T-helper 1 cell treated with Interleukin-12 subunit alpha and Interleukin-12 subunit beta and Interleukin-4 antibody, amounts not matched to agents 30 μg/mL and 1 μg/mL, for 36 hours (primary cell): Measurements from ENCODE around the gene NPR3.

ENCODE experiments used
- H3K27ac Mint-ChIP-seq: one replicate; pipeline ENCODE4 v1.8.0; 2021; ENCODE audit warnings: mild to moderate bottlenecking, mixed read lengths
- H3K27me3 Mint-ChIP-seq: one replicate; pipeline ENCODE4 v1.8.0; 2021; ENCODE audit warnings: low read depth, mixed read lengths
- H3K36me3 Mint-ChIP-seq: one replicate; pipeline ENCODE4 v1.8.0; 2021; ENCODE audit warnings: low read depth, mixed read lengths
- H3K4me1 Mint-ChIP-seq: one replicate; pipeline ENCODE4 v1.8.0; 2021; ENCODE audit warnings: low read depth, mixed read lengths
- H3K4me3 Mint-ChIP-seq: one replicate; pipeline ENCODE4 v1.8.0; 2021; ENCODE audit warnings: mild to moderate bottlenecking, moderate library complexity, mixed read lengths
- H3K9me3 Mint-ChIP-seq: one replicate; pipeline ENCODE4 v1.8.0; 2021; ENCODE audit warnings: mixed read lengths

Gene NPR3

DNA sequence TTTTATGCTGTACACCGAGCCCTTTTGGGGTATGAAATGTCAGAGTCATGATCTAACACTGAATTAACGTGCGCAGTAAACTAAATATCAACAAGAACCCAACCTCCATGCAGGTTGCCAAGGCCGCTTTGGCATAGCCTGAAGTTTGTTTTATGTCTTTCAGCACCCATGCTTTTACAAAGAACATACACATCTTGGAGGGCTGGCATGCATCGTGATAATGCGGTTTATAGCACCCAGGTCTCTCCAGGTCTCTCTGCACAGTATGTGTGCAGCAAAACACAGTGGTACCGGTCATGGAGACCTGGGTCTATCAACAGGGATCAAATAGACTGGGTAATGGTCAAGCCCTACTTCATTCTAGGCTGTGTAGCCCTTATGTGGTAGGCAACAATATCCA lies 11.8 kb downstream of the NPR3 start:
- no peaks in the 10 kb centered on the region for H3K9me3 Mint-ChIP-seq
- H3K4me1 Mint-ChIP-seq: no peaks in the 10 kb centered on the region
- H3K36me3 Mint-ChIP-seq: no peaks in the 10 kb centered on the region
- H3K4me3 Mint-ChIP-seq: no peak overlapping the region
- H3K27me3 Mint-ChIP-seq: peaks cover 19% of the 10 kb centered on the region
- H3K27ac Mint-ChIP-seq: no peak overlapping the region

DNA sequence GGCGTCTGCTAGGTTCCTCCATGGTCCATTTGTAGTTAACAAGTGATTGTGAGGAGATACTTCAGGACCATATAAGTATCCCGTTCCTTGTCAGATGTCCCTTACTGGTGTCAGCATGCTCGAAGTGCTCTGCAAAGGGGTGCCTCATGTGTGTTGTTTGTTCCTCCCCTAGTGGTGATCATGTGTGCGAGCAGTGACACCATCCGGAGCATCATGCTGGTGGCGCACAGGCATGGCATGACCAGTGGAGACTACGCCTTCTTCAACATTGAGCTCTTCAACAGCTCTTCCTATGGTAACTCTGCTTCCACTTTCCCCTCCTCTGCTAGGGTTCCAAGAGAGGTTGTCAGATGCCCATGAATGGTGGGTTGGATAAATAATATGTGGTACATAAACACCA lies 13.4 kb downstream of the NPR3 start:
- Mint-ChIP-seq H3K36me3 (no peaks in the 10 kb centered on the region), H3K4me1 (no peaks in the 10 kb centered on the region), H3K9me3 (no peaks in the 10 kb centered on the region), H3K27me3 (peaks cover 15% of the 10 kb centered on the region), H3K27ac (no peak overlapping the region), H3K4me3 (no peak overlapping the region)

DNA sequence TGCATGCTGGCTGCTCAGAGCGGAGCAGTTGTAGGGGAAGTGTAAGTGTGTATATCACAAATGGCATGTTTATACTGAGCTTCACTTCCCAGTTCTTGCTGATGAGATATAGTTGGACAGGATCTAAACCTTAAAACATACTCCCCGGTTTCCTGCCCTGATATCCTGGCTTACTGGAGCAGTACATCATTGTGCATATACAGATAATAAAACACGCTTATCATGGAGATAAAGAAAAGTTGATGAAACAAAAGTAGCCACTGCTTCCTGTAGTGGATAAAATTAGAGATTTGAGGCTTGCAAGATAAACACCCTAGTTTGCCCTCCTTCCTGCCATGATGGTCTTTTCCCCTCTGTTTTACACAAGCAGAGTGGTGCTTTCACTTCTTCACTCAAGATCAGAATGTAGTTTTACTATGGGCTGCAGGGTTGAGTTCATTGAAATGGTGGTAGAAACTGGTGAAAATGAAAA lies 15.0 kb downstream of the NPR3 start:
- Mint-ChIP-seq H3K4me1 (no peaks in the 10 kb centered on the region), H3K4me3 (no peak overlapping the region), H3K9me3 (no peaks in the 10 kb centered on the region), H3K27ac (no peak overlapping the region), H3K36me3 (no peaks in the 10 kb centered on the region), H3K27me3 (peaks cover 12% of the 10 kb centered on the region)

DNA sequence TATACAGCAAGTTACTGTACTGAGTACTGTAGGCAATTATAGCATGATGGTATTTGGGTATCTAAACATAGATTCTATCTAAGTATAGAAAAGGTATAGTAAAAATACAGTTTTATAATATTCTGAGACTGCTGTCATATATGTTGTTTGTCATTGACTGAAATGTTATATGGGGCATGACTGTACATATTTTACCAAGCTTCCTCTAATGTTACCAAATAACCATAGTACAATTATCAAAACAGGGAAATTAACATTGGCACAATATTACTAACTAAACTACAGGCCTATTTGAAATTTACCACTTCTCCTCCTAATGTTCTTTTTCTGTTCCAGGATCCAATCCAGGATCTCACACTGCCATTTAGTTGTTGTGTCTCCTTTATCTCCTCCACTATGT lies 18.5 kb downstream of the NPR3 start:
- H3K27ac Mint-ChIP-seq: no peak overlapping the region
- H3K4me3 Mint-ChIP-seq: no peak overlapping the region
- H3K36me3 Mint-ChIP-seq: no peaks in the 10 kb centered on the region
- peaks cover 9% of the 10 kb centered on the region for H3K27me3 Mint-ChIP-seq
- H3K9me3 Mint-ChIP-seq: no peaks in the 10 kb centered on the region
- H3K4me1 Mint-ChIP-seq: no peaks in the 10 kb centered on the region

DNA sequence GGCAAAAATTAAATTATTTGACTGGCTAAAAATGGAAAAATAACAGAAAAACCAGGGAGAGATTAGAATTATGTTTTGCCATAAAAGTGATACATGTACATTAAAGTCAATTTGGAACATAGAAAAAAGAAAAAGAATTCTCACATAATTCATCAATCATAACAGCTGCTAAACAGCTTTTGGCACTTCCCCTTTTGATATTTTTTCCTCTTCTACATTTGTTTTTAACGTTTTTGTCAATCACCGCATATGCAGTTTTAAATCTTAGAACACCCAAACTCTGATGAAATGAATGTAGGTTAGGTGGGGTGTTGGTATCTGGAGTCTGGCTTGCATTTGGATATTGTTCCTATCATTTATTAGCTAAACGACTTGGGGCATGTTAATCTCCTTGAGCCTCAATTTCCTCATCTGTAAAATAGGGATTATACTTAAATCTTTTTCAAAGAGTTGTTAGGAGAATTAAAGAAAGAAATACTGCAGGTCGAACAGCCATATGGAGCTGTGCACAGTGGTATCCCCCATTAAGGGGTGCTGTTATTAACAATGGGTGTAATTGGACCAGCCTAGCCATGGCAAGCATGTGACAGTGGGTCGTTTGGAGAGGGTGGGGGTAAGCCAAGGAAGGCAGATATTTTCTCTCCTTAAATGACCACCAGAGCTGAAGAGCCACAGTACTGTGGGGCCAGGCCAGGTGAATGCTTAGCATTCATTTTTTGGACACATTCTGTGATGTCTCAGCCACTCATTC lies 22.6 kb downstream of the NPR3 start:
- Mint-ChIP-seq H3K4me3 (no peak overlapping the region), H3K27me3 (no peaks in the 10 kb centered on the region), H3K9me3 (no peaks in the 10 kb centered on the region), H3K27ac (no peak overlapping the region), H3K36me3 (no peaks in the 10 kb centered on the region), H3K4me1 (no peaks in the 10 kb centered on the region)

DNA sequence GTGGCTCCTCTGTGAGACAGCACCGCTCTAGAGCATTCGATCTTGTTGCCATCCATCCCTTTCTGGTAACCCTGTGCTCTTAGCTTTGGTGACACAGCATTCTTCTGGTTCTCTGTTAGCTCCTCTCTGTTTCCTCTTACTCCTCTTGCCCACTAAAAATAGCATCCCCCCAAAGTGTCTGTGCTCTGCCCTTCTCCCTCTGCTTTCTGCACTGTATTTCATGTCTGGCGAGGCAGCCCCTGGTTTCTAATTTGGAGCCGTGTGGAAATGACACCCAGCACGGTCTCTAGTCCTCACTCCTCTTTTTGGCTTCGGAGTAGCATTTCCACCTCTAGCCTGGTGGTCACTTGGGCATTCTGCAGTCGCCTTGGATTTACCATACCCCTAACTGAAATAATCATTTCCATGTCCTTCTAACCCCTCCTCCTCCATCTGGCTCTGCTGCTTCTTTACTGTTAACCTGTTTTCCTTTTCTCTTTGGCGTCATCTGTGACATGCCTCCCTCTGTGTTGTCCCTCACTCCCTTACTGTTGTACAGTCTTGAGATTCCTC lies 23.8 kb downstream of the NPR3 start:
- H3K27me3 Mint-ChIP-seq: no peaks in the 10 kb centered on the region
- H3K36me3 Mint-ChIP-seq: no peaks in the 10 kb centered on the region
- H3K9me3 Mint-ChIP-seq: no peaks in the 10 kb centered on the region
- H3K4me3 Mint-ChIP-seq: no peak overlapping the region
- no peaks in the 10 kb centered on the region for H3K4me1 Mint-ChIP-seq
- no peak overlapping the region for H3K27ac Mint-ChIP-seq

DNA sequence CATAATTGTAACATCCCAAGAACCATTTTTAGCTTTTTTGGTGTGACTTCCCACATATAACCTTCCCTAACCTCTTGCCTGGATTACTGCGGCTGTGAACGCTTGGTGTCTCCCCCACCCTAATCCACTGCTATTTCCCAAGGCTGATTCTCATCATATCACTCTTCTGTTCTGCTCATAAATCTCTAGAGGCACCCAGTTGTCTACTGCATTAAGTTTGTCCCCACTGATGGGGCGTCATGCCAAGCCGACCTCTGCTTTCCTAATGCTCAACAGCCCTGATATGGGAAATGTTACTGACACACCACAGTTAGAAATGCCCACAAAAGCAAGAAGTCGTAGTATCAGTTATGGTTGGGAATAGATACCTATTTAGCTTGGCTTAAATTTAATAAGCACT lies 24.4 kb downstream of the NPR3 start:
- Mint-ChIP-seq H3K4me3 (no peak overlapping the region), H3K36me3 (no peaks in the 10 kb centered on the region), H3K9me3 (no peaks in the 10 kb centered on the region), H3K27me3 (no peaks in the 10 kb centered on the region), H3K4me1 (no peaks in the 10 kb centered on the region), H3K27ac (no peak overlapping the region)

DNA sequence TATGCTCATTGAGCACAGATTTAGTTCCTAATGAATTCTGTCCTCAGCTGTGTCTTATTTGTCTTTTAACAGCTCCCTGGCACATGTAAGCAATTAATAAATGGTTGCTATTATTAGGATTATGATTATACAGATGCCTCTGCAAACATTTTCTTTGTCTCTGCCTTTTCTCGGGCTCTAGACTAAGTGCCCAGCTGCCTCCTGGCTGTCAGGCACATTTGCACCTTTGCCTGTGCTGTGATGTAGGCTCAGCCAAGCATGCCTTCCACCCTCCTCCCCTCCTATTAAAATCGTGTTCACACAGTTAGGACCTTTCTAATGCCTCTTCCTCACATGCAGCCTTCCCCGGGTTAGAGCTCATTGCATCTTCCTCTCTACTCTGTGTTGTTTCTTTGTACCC lies 25.7 kb downstream of the NPR3 start:
- no peak overlapping the region for H3K27ac Mint-ChIP-seq
- H3K4me1 Mint-ChIP-seq: no peaks in the 10 kb centered on the region
- no peaks in the 10 kb centered on the region for H3K36me3 Mint-ChIP-seq
- H3K27me3 Mint-ChIP-seq: no peaks in the 10 kb centered on the region
- H3K9me3 Mint-ChIP-seq: no peaks in the 10 kb centered on the region
- H3K4me3 Mint-ChIP-seq: no peak overlapping the region

DNA sequence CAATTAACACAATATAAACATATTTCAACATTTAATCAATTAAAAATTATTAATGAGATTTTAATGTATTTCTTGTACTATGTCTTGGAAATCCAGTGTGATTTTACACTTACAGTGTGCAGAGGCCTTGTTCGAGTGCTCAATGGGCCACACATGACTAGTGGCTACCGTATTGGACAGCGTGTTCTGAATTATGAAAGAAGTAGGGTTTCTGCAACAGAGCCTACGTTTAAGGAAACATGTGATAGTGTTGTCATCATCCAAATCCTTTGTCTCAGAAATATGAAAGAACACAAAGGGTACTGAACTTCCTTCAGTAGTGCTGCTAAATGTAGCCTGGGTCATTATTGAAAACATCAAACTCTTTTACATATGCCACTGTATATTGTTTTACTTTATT lies 29.5 kb downstream of the NPR3 start:
- no peaks in the 10 kb centered on the region for H3K36me3 Mint-ChIP-seq
- H3K4me3 Mint-ChIP-seq: no peak overlapping the region
- H3K4me1 Mint-ChIP-seq: no peaks in the 10 kb centered on the region
- no peaks in the 10 kb centered on the region for H3K27me3 Mint-ChIP-seq
- H3K9me3 Mint-ChIP-seq: no peaks in the 10 kb centered on the region
- no peak overlapping the region for H3K27ac Mint-ChIP-seq

DNA sequence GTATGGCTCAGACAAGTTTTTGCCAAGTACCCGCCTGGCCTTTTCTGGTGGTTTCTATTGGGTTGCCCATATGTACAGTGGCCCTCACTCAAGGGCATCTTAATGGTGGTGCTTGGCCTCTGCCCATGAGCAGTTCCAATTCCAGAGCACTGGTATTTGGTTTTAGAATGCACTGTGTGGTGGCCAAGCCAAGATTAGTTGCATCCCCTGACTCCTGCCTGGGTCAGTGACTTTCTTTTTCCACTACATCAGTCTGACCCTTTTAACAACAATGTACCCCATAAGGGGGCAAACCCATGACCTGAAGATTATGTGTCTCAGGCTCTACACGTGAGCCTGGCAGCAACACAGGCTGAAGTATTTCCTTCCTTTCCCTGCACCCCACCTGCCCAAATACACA lies 34.2 kb downstream of the NPR3 start:
- Mint-ChIP-seq H3K4me1 (no peaks in the 10 kb centered on the region), H3K4me3 (no peak overlapping the region), H3K9me3 (no peaks in the 10 kb centered on the region), H3K27ac (no peak overlapping the region), H3K36me3 (no peaks in the 10 kb centered on the region), H3K27me3 (no peaks in the 10 kb centered on the region)

DNA sequence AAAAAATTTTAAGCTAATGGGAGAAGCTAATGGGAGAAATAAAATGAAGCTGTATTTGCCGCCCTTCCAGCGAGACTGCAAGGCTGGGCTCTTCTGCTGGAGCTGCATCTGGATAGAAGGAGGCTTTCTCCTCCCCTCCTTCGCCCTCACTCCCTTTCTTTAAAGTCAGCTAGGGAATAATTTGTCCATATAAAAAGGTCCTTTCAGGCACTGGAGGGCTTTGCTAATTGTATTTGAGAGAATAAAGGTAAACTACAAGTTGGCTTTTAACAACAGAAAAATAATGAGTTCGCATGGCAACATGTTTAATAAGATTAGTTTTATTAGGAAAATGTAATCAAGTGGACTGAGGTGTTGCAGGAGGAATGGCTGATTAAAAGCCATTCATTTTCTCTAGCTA lies 41.3 kb downstream of the NPR3 start:
- Mint-ChIP-seq H3K4me3 (no peak overlapping the region), H3K4me1 (no peaks in the 10 kb centered on the region), H3K36me3 (no peaks in the 10 kb centered on the region), H3K27me3 (no peaks in the 10 kb centered on the region), H3K9me3 (no peaks in the 10 kb centered on the region), H3K27ac (no peak overlapping the region)

DNA sequence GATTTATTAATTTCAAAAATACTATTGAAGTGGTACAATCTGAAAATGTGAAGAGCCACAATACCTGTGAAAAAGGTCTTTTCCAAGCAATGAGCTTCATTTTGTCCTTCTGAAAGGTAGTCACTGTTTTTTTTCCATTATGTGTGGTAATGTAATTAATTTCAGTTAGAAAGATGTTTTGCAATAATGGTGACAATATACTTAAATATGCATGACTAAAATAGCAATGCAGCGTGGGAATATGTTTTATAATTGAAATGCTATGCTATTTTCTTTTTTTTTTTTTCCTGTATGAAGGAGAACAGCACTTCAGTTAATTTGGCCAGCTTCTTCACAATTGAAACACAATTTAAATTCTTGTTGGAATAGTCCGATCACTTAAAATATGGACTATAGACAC lies 41.9 kb downstream of the NPR3 start:
- H3K4me3 Mint-ChIP-seq: no peak overlapping the region
- no peaks in the 10 kb centered on the region for H3K36me3 Mint-ChIP-seq
- H3K27me3 Mint-ChIP-seq: no peaks in the 10 kb centered on the region
- H3K4me1 Mint-ChIP-seq: no peaks in the 10 kb centered on the region
- H3K27ac Mint-ChIP-seq: no peak overlapping the region
- no peaks in the 10 kb centered on the region for H3K9me3 Mint-ChIP-seq

DNA sequence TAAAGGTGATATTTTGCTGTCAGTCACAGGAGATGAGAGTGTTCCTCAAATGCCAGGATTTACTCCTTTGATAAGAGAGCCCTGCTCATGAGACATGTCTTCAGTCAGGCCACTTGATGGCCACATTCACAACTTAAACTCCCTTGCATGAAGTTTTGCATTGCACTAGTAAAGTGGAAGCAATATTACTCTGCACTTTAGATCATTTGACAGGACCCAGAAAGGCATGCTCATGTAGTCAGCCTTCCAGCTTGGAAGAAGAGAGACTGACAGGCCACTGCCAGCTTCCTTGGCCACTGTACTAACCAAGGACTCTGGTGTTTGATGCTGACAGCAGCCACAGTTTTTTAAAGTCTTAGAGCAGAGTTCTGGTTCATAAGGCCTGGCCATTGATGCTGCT lies 42.6 kb downstream of the NPR3 start:
- no peaks in the 10 kb centered on the region for H3K36me3 Mint-ChIP-seq
- H3K27me3 Mint-ChIP-seq: no peaks in the 10 kb centered on the region
- no peak overlapping the region for H3K4me3 Mint-ChIP-seq
- H3K27ac Mint-ChIP-seq: no peak overlapping the region
- no peaks in the 10 kb centered on the region for H3K9me3 Mint-ChIP-seq
- H3K4me1 Mint-ChIP-seq: no peaks in the 10 kb centered on the region

DNA sequence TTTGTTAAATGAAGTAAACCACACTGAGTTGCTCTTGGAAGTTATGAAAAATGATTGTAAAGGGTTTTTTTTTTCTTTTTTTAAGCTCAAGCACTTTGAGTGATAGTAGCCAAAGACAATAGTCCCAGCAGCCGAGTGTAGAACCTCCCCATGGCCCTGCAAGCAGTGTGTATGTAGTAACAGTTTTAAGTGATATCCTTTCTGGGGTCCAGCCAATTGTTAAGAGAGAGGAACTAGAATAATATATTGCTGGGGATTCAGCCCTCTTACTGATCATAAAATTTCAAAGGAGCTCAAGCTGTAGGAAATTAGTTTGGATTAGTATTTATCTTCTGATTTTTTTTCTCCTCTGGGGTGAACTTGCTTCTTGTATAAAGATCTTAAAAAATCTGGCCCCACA lies 43.2 kb downstream of the NPR3 start:
- no peaks in the 10 kb centered on the region for H3K9me3 Mint-ChIP-seq
- H3K4me3 Mint-ChIP-seq: no peak overlapping the region
- no peaks in the 10 kb centered on the region for H3K27me3 Mint-ChIP-seq
- no peak overlapping the region for H3K27ac Mint-ChIP-seq
- H3K36me3 Mint-ChIP-seq: no peaks in the 10 kb centered on the region
- no peaks in the 10 kb centered on the region for H3K4me1 Mint-ChIP-seq

DNA sequence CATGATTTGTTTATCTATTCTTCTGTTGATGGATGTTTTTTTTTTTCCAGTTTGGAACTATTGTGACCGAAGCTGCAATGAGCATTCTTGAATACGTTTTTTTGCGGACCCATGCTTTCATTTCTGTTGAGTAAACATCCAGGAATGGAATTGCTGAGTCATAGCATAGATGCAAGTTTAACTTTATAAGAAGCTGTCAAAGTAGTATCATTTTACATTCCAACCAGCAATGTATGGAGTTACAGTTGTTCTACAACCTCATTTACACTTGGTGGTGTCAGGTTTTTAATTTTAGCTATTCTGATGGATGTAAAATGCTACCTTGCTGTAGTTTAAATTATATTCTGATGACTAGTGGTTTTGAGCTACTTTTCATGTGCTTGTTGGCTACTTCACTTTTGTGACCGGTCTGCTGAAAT lies 49.0 kb downstream of the NPR3 start:
- Mint-ChIP-seq H3K36me3 (no peaks in the 10 kb centered on the region), H3K9me3 (no peaks in the 10 kb centered on the region), H3K4me1 (no peaks in the 10 kb centered on the region), H3K27me3 (no peaks in the 10 kb centered on the region), H3K27ac (no peak overlapping the region), H3K4me3 (no peak overlapping the region)
